Activated CD8-positive, alpha-beta T cell treated with anti-CD3 and anti-CD28 coated beads, Interleukin-2, amount 10 ng/mL, durations not matched to agents 7 days and 5 days (primary cell): ENCODE data around the gene MUC2. TPM values are rescaled to one million over a fixed set of nuclear protein-coding genes. Genes with fewer than 3 reads are reported as not detected.

Experiments used
- ATAC-seq: fragments of 150-1000 bp; cut with Tn5 transposase; one replicate; pipeline ENCODE4 v1.10.0; 2021; ENCODE audit warnings: moderate library complexity
- CTCF ChIA-PET: fragments of 350-600 bp; sonication (Branson Sonifier 250); formaldehyde crosslinking; loops from one replicate; lab custom pipeline; 2021; ENCODE audit warnings: antibody characterized with exemption; lab: Charles Lee
- POLR2A ChIA-PET: fragments of 350-600 bp; sonication (Branson Sonifier 250); formaldehyde crosslinking; loops from one replicate; lab custom pipeline; 2021; ENCODE audit warnings: antibody characterized with exemption; lab: Charles Lee
- DNase-seq: peaks from one replicate; pipeline ENCODE4 v3.0.0-alpha.2; 2020
- H3K27ac Mint-ChIP-seq: one replicate; pipeline ENCODE4 v1.8.0; 2021; ENCODE audit warnings: mild to moderate bottlenecking, mixed read lengths
- H3K27me3 Mint-ChIP-seq: one replicate; pipeline ENCODE4 v1.8.0; 2021; ENCODE audit warnings: low read depth, mixed read lengths
- H3K36me3 Mint-ChIP-seq: one replicate; pipeline ENCODE4 v1.8.0; 2021; ENCODE audit warnings: low read depth, mixed read lengths
- H3K4me1 Mint-ChIP-seq: one replicate; pipeline ENCODE4 v1.8.0; 2021; ENCODE audit warnings: low read depth, mixed read lengths
- H3K4me3 Mint-ChIP-seq: one replicate; pipeline ENCODE4 v1.8.0; 2021; ENCODE audit warnings: mild to moderate bottlenecking, mixed read lengths
- H3K9me3 Mint-ChIP-seq: one replicate; pipeline ENCODE4 v1.8.0; 2022; ENCODE audit warnings: mixed read lengths; ENCODE audit not compliant: insufficient read depth
- total RNA-seq, 2 experiments: library from RNA; stranded (reverse); gene quantifications; one replicate each; pipeline ENCODE4 v1.2.3, GENCODE V29; 2021

Gene MUC2
- total RNA-seq, 2 experiments from 2014 or later, result not detected

DNA sequence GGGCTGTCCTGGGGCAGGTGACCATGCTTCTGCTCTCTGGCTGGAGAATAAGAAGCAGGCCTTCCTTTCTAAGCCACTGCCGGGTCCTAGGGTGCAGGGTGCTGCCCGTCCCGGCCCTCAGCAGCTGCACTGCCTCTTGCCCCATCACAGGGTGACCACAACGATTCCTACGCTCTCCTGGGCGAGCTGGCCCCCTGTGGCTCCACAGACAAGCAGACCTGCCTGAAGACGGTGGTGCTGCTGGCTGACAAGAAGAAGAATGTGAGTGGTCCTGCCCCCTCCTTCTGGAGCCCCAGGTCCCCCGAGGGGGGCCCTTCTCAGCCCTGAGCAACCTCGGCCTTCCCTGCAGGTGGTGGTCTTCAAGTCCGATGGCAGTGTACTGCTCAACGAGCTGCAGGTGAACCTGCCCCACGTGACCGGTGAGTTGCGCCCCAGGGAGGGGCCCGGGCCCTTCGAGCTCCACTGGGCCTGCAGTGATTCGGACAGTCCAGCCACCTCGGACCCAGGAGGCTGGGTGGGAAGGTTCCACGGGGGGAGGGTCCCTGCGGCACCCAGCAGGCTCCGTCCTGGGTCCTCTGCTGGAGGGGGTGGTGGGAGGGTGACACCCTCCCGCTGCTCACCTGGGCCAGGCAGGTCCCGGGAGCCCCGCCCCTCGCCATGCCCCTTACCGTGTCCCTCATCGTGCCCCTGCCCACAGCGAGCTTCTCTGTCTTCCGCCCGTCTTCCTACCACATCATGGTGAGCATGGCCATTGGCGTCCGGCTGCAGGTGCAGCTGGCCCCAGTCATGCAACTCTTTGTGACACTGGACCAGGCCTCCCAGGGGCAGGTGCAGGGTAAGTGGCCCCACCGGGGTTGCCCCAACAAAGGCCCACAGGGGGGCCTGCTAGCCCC lies 8.3 kb downstream of the MUC2 start:
- Mint-ChIP-seq H3K9me3 (no peaks in the 10 kb centered on the region), H3K4me3 (no peak overlapping the region), H3K4me1 (no peaks in the 10 kb centered on the region), H3K36me3 (no peaks in the 10 kb centered on the region), H3K27me3 (no peaks in the 10 kb centered on the region), H3K27ac (no peak overlapping the region)
- CTCF ChIA-PET, result no interaction called here
- DNase-seq, result no peak
- POLR2A ChIA-PET, result no interaction called here
- no peak for ATAC-seq

DNA sequence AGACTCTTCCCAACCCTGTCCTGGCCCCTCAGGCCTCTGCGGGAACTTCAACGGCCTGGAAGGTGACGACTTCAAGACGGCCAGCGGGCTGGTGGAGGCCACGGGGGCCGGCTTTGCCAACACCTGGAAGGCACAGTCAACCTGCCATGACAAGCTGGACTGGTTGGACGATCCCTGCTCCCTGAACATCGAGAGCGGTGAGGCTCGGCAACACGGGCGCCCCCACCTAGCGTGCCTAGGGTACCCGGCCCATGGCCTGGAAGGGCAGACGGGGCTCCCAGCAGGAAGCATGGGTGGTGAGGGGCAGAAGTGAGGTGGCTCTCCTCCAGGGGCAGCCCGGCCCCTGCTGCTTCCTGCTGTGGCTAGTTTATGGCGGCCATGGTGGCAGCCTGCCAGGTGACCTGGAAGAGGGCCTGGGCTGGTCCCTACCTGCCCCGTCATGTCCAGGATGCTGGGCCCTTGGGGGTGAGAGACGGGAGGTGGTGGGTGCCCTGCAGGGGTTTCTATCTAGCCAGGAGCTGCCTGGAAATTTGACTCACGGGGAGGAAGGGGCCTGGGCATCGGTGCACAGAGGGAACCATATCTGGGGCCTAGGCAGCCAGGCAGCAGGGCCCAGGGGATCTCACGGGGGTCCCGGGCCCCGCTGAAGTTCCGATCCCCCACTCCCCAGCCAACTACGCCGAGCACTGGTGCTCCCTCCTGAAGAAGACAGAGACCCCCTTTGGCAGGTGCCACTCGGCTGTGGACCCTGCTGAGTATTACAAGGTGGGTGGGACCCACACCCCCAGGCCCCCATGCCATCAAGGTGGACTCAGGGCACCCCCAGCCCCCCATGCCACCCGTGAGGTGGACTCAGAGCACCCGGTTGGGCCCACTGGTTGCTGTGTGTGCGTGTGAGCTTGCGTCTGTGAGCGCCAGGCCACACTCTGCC lies 9.2 kb downstream of the MUC2 start:
- CTCF ChIA-PET, result no interaction called here
- ATAC-seq, result no peak
- DNase-seq, result no peak
- no peaks in the 10 kb centered on the region for H3K9me3 Mint-ChIP-seq
- no peaks in the 10 kb centered on the region for H3K36me3 Mint-ChIP-seq
- POLR2A ChIA-PET, result no interaction called here
- H3K27ac Mint-ChIP-seq, result no peak overlapping the region
- H3K4me1 Mint-ChIP-seq, result no peaks in the 10 kb centered on the region
- H3K27me3 Mint-ChIP-seq, result no peaks in the 10 kb centered on the region
- no peak overlapping the region for H3K4me3 Mint-ChIP-seq

DNA sequence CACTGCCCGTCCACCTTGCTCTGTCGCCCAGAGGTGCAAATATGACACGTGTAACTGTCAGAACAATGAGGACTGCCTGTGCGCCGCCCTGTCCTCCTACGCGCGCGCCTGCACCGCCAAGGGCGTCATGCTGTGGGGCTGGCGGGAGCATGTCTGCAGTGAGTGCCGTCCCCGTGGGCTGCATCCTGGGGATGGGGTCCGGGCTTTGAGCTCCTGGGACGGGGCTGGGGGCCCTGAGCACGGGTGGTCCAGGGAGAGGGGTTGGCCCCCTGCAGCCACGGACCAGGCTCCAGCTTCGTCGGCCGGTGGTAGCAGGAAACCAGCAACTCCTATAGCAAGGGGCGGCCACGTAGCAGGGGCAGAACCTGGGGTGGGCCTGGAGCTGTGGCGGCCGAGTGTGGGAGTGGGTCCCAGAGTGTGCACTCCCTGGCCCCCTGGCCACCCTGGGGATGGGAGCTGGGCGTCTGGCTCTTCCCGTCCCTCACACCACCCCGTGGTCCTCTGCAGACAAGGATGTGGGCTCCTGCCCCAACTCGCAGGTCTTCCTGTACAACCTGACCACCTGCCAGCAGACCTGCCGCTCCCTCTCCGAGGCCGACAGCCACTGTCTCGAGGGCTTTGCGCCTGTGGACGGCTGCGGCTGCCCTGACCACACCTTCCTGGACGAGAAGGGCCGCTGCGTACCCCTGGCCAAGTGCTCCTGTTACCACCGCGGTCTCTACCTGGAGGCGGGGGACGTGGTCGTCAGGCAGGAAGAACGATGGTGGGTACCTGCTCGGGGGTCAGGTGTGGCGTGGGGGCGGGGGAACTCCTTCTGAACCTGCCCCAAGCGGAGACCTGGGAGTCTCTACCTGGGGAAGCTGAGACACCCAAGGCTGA lies 10.1 kb downstream of the MUC2 start:
- Mint-ChIP-seq H3K27me3 (no peaks in the 10 kb centered on the region), H3K27ac (no peak overlapping the region)

DNA sequence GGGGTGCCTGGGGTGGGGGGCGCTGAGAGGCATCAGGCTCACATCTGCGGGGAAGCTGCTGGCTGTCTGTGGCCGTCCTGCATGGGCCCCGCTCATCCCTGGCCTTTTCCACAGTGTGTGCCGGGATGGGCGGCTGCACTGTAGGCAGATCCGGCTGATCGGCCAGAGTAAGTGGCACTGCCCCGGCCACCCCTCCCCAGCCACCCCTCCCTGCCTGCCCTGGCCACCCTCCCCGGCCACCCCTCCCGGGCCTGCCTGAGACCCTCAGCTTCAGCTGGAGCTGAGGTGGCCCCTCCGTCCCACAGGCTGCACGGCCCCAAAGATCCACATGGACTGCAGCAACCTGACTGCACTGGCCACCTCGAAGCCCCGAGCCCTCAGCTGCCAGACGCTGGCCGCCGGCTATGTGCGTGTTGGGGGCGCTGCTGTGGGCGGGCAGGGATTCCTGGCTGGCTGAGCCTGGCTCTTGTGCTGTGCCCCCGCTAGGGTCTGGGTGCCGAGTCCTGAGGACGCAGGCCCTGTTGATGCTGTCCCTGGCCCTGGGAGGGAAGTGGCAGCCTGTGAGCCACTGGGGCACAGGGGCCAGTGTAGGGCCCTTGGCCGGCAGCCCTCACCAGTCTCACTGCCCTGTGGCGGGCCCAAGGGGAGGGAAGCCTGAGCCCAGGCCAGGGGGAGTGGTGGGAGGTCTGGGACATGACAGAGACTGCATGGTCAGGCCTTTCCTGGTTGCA lies 10.9 kb downstream of the MUC2 start:
- no peak for DNase-seq
- Mint-ChIP-seq H3K27ac (no peak overlapping the region), H3K27me3 (no peaks in the 10 kb centered on the region), H3K4me3 (no peak overlapping the region), H3K9me3 (no peaks in the 10 kb centered on the region), H3K4me1 (no peaks in the 10 kb centered on the region), H3K36me3 (no peaks in the 10 kb centered on the region)
- ATAC-seq, result no peak
- ChIA-PET CTCF (no interaction called here), POLR2A (no interaction called here)

More for the DNA sequence above, 10.1 kb downstream of the MUC2 start:
- ATAC-seq (no peak), DNase-seq (no peak)
- ChIA-PET CTCF (no interaction called here), POLR2A (no interaction called here)
- Mint-ChIP-seq H3K36me3 (no peaks in the 10 kb centered on the region), H3K9me3 (no peaks in the 10 kb centered on the region), H3K4me3 (no peak overlapping the region), H3K4me1 (no peaks in the 10 kb centered on the region)

DNA sequence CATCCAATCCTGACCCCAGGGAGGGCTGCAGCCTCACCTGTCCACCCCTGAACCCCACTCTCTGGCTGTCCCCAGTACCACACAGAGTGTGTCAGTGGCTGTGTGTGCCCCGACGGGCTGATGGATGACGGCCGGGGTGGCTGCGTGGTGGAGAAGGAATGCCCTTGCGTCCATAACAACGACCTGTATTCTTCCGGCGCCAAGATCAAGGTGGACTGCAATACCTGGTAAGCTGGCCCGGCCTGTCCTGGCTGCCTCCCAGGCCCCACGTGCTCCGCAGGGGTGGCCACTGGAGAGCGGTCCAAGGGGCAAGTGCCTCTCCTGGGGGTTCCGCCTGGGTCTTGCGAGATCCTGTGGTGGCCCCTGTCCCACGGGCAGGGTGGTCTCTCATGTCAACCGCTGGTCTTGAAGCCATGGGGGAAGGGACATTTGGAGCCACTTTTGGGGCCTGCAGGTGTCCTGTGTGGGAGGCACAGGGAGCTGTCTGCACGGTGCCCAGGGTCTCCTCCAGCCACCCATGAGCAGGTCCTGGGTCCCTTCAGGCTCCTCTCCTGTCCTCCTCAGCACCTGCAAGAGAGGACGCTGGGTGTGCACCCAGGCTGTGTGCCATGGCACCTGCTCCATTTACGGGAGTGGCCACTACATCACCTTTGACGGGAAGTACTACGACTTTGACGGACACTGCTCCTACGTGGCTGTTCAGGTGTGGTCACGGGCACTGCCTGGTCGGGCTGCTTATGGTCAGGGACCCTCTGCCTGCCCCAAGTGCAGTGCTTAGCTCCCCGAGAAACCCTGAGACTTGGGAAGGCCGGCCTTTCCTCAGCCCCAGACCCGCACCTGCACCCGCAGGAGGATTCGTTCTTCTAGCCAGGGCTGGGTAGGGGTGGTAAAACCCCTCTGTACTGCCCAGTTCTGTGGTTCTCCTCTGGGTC lies 11.8 kb downstream of the MUC2 start:
- no peak for DNase-seq

DNA sequence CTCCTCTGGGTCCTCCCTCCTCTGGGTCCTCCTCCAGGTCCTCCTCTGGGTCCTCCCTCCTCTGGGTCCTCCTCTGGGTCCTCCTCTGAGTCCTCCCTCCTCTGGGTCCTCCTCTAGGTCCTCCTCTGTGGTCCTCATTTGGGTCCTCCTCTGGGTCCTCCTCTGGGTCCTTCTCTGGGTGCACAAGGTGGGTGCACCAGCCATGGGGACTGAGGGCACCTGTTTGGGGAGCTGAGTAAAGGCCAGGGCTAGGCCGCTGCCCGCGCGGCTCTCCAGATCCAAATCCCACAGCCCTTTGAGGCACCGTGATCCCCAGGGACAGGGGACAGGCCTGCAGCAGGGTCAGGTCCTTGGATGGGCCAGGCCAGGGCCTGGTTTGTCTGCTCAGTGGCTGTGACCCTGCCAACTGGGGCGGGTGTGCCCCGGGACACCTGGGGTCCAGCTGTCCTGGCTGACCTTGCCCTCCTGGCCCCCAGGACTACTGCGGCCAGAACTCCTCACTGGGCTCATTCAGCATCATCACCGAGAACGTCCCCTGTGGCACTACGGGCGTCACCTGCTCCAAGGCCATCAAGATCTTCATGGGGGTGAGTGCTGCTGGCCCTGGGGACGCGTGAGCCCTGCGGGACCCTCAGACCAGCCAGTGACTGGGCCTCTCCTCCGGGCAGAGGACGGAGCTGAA lies 12.7 kb downstream of the MUC2 start:
- ChIA-PET CTCF (no interaction called here), POLR2A (no interaction called here)
- no peaks in the 10 kb centered on the region for H3K36me3 Mint-ChIP-seq
- DNase-seq (no peak), ATAC-seq (no peak)
- no peaks in the 10 kb centered on the region for H3K4me1 Mint-ChIP-seq
- no peak overlapping the region for H3K27ac Mint-ChIP-seq
- H3K9me3 Mint-ChIP-seq, result no peaks in the 10 kb centered on the region
- H3K27me3 Mint-ChIP-seq, result no peaks in the 10 kb centered on the region
- H3K4me3 Mint-ChIP-seq, result no peak overlapping the region

More for the DNA sequence above, 11.8 kb downstream of the MUC2 start:
- H3K27ac Mint-ChIP-seq, result no peak overlapping the region
- no peaks in the 10 kb centered on the region for H3K4me1 Mint-ChIP-seq
- H3K4me3 Mint-ChIP-seq, result no peak overlapping the region
- no peaks in the 10 kb centered on the region for H3K9me3 Mint-ChIP-seq
- ChIA-PET POLR2A (no interaction called here), CTCF (no interaction called here)
- H3K27me3 Mint-ChIP-seq, result no peaks in the 10 kb centered on the region
- ATAC-seq, result no peak
- H3K36me3 Mint-ChIP-seq, result no peaks in the 10 kb centered on the region

DNA sequence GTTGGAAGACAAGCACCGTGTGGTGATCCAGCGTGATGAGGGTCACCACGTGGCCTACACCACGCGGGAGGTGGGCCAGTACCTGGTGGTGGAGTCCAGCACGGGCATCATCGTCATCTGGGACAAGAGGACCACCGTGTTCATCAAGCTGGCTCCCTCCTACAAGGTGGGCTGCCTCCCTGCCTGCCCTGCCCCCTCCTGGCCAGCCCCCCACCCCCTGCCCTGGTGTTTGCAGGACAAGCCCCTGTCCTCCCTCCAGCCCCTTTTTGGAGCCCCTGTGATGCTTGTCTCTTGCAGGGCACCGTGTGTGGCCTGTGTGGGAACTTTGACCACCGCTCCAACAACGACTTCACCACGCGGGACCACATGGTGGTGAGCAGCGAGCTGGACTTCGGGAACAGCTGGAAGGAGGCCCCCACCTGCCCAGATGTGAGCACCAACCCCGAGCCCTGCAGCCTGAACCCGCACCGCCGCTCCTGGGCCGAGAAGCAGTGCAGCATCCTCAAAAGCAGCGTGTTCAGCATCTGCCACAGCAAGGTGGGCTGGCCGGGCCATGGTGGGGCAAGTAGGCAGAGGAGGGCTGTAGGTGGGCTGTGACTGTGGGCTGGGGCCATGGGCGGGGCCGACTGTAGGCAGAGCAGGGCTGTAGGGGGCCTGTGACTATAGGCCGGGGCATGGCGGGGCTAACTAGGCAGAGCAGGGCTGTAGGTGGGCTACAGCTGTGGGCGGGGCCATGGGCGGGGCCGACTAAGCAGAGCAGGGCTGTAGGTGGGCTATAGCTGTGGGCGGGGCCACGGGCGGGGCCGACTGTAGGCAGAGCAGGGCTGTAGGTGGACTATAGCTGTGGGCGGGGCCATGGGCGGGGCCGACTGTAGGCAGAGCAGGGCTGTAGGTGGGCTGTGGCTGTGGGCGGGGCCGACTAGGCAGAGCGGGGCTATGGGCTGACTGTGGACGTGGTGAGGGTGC lies 13.6 kb downstream of the MUC2 start:
- Mint-ChIP-seq H3K27ac (no peak overlapping the region), H3K27me3 (no peaks in the 10 kb centered on the region), H3K4me3 (no peak overlapping the region), H3K9me3 (no peaks in the 10 kb centered on the region), H3K36me3 (no peaks in the 10 kb centered on the region), H3K4me1 (no peaks in the 10 kb centered on the region)
- no peak for DNase-seq
- no peak for ATAC-seq
- CTCF ChIA-PET, result no interaction called here
- POLR2A ChIA-PET, result no interaction called here

DNA sequence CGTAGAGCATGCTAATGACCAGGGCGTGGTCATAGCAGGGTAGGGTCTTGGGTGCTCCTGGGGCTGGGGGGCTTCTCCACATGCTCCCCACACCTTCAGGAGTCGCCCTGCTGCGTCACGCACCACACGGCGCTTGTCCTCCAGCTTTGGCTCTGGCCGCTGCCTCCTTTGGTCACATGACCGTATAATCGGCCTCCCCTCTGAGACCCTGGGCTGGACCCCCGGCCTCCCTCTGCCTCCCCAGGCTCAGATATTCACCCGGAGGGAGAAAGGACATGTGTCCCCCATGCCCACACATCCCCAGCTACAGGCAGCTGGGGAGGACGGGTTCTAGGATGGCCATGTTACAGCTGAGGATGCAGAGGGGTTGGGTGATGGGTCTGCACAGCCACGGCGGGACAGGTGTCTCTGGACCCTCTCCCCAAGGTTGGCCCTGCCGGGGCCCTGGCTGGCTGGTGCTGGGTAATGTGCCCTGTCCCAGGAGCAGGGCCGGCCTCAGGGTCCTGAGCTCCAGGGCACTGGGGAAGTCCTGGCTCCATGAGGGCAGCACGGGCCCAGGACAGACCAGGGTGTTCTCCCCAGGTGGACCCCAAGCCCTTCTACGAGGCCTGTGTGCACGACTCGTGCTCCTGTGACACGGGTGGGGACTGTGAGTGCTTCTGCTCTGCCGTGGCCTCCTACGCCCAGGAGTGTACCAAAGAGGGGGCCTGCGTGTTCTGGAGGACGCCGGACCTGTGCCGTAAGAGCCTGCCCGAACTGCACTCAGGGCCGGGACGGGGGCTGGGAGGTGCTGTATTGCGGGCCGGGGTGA lies 14.5 kb downstream of the MUC2 start:
- Mint-ChIP-seq H3K27me3 (no peaks in the 10 kb centered on the region), H3K36me3 (no peaks in the 10 kb centered on the region), H3K4me1 (no peaks in the 10 kb centered on the region), H3K9me3 (no peaks in the 10 kb centered on the region), H3K4me3 (no peak overlapping the region), H3K27ac (no peak overlapping the region)
- CTCF ChIA-PET, result no interaction called here
- POLR2A ChIA-PET, result no interaction called here
- ATAC-seq (no peak), DNase-seq (no peak)
